Neural cell (in vitro differentiated cells): ENCODE results near the gene ATP2A1. TPM values are rescaled to one million over a fixed set of nuclear protein-coding genes. Genes with fewer than 3 reads are reported as not detected.

Experiments
- H2AFZ ChIP-seq: fragments of 200-600, 300-800 bp; sonication (generic), shearing (Covaris generic); 2 replicates; pipeline ENCODE4 v1.6.0; 2014; ENCODE audit warnings: low read depth, mild to moderate bottlenecking, antibody characterized with exemption, low read length, moderate library complexity
- H3F3A ChIP-seq: fragments of 200-600 bp; shearing (Covaris generic); 2 replicates; pipeline ENCODE4 v1.6.1; 2016; ENCODE audit warnings: mild to moderate bottlenecking, moderate library complexity, mixed read lengths, antibody characterized with exemption, low read length; ENCODE audit not compliant: insufficient read depth, poor library complexity, severe bottlenecking
- H3K27ac ChIP-seq: fragments of 200-600, 300-800 bp; sonication (generic), shearing (Covaris generic); 2 replicates; pipeline ENCODE4 v1.5.1; 2014; ENCODE audit warnings: mild to moderate bottlenecking, low read length, moderate library complexity
- H3K27me3 ChIP-seq: fragments of 300-800, 200-600 bp; sonication (generic), shearing (Covaris generic); 2 replicates; pipeline ENCODE4 v1.6.0; 2014; ENCODE audit warnings: mild to moderate bottlenecking, low read depth, low read length, moderate library complexity; ENCODE audit not compliant: insufficient read depth
- H3K36me3 ChIP-seq: fragments of 300-800, 200-600 bp; sonication (generic), shearing (Covaris generic); 2 replicates; pipeline ENCODE4 v1.5.1; 2014; ENCODE audit warnings: mild to moderate bottlenecking, antibody characterized with exemption, low read length, moderate library complexity; ENCODE audit not compliant: insufficient read depth
- H3K4me2 ChIP-seq: fragments of 300-800, 200-600 bp; sonication (generic), shearing (Covaris generic); 2 replicates; pipeline ENCODE4 v1.6.0; 2014; ENCODE audit warnings: mild to moderate bottlenecking, low read length
- H3K4me3 ChIP-seq: fragments of 300-800, 200-600 bp; sonication (generic), shearing (Covaris generic); 2 replicates; pipeline ENCODE4 v1.5.1; 2014; ENCODE audit warnings: mild to moderate bottlenecking, low read length, moderate library complexity
- H3K79me2 ChIP-seq: fragments of 200-600 bp; shearing (Covaris generic); replicated peaks from 2 replicates; pipeline ENCODE4 v1.6.0; 2014; ENCODE audit warnings: mild to moderate bottlenecking, low read length, moderate library complexity; ENCODE audit not compliant: insufficient read depth
- H3K9ac ChIP-seq: fragments of 300-800, 200-600 bp; sonication (generic), shearing (Covaris generic); 2 replicates; pipeline ENCODE4 v1.6.1; 2016; ENCODE audit warnings: mild to moderate bottlenecking, low read length, mixed read lengths
- H3K9me2 ChIP-seq: fragments of 200-600 bp; shearing (Covaris generic); 2 replicates; pipeline ENCODE4 v1.6.1; 2016; ENCODE audit warnings: mild to moderate bottlenecking, low read length, mixed read lengths; ENCODE audit not compliant: insufficient read depth
- H3K9me3 ChIP-seq: fragments of 200-600, 300-800 bp; sonication (generic), shearing (Covaris generic); 2 replicates; pipeline ENCODE4 v1.6.1; 2016; ENCODE audit warnings: mild to moderate bottlenecking, mixed run types, low read length, moderate library complexity, mixed read lengths
- H4K20me1 ChIP-seq: fragments of 200-600 bp; shearing (Covaris generic); 2 replicates; pipeline ENCODE4 v1.6.1; 2016; ENCODE audit warnings: mild to moderate bottlenecking, mixed run types; ENCODE audit not compliant: insufficient read depth
- EP300 ChIP-seq: fragments of 450-650 bp; conservative IDR thresholded peaks from 2 replicates; pipeline ENCODE4 v1.6.1; 2014; ENCODE audit warnings: antibody characterized with exemption, mild to moderate bottlenecking, moderate library complexity; ENCODE audit not compliant: poor library complexity, severe bottlenecking
- EZH2 ChIP-seq: fragments of 200-600, 300-800 bp; shearing (Covaris generic), sonication (generic); IDR thresholded peaks from 2 replicates; pipeline ENCODE4 v1.6.1; 2014; ENCODE audit warnings: antibody characterized with exemption, low read length, borderline replicate concordance, mild to moderate bottlenecking; ENCODE audit not compliant: insufficient read depth, poor library complexity, severe bottlenecking
- MXI1 ChIP-seq: fragments of 450-650 bp; conservative IDR thresholded peaks from 2 replicates; pipeline ENCODE4 v1.6.1; 2014; ENCODE audit warnings: antibody characterized with exemption, mild to moderate bottlenecking; ENCODE audit not compliant: poor library complexity, severe bottlenecking
- POLR2AphosphoS5 ChIP-seq: IDR thresholded peaks from 2 replicates; pipeline ENCODE4 v1.6.1; 2012
- RAD21 ChIP-seq: fragments of 450-650 bp; conservative IDR thresholded peaks from 2 replicates; pipeline ENCODE4 v1.6.1; 2014; ENCODE audit warnings: antibody characterized with exemption, mild to moderate bottlenecking, moderate library complexity
- SMC3 ChIP-seq: fragments of 450-650 bp; conservative IDR thresholded peaks from 2 replicates; pipeline ENCODE4 v1.6.1; 2014; ENCODE audit warnings: antibody characterized with exemption, mild to moderate bottlenecking, moderate library complexity; ENCODE audit not compliant: poor library complexity
- TAF1 ChIP-seq: IDR thresholded peaks from 2 replicates; pipeline ENCODE4 v1.6.1; 2012; ENCODE audit warnings: low read depth
- polyA plus RNA-seq: library from polyadenylated mRNA; depleted of rRNA; stranded (reverse); fragments of >200 nt; gene quantifications from 2 replicates; pipeline ENCODE4 v1.2.3, GENCODE V29; 2014
- TF ChIP-seq, protein P1 (sequence below): fragments of 450-650 bp; IDR thresholded peaks from 2 replicates; pipeline ENCODE4 v1.5.1; 2014; ENCODE audit warnings: antibody characterized with exemption, mild to moderate bottlenecking, moderate library complexity; ENCODE audit not compliant: poor library complexity, severe bottlenecking
- TF ChIP-seq, protein P2 (sequence below): IDR thresholded peaks from 2 replicates; pipeline ENCODE4 v1.6.1; 2012; ENCODE audit warnings: borderline replicate concordance

Gene ATP2A1
- polyA plus RNA-seq, 1 donor from 2014 or later: 0.06 TPM

DNA sequence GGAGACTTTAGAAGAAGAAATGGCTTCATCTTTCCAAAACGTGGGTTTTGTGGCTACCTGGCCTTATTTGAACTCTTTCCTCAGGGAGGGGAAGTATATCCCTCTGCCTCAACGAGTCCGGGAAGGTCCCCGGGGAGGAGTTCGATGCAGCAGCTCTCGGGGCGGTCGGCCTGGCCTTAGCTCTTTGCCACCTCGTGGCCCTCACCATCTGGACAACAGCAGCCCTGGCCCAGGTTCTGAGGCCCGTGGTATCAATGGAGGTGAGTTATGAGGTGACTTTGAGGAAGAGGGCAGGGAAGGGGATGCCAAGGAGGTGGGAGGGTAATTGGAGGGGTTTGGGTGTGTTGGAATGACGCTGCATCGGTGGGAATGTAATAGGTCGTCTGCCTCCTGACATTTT is 47.8 kb upstream of the ATP2A1 start:
- H3K27me3 ChIP-seq: no peaks in the 10 kb centered on the region
- TF ChIP-seq EP300 (no peak), SMC3 (no peak), MXI1 (no peak), RAD21 (no peak), EZH2 (no peak), POLR2AphosphoS5 (no peak)
- TF ChIP-seq, protein P1, sequence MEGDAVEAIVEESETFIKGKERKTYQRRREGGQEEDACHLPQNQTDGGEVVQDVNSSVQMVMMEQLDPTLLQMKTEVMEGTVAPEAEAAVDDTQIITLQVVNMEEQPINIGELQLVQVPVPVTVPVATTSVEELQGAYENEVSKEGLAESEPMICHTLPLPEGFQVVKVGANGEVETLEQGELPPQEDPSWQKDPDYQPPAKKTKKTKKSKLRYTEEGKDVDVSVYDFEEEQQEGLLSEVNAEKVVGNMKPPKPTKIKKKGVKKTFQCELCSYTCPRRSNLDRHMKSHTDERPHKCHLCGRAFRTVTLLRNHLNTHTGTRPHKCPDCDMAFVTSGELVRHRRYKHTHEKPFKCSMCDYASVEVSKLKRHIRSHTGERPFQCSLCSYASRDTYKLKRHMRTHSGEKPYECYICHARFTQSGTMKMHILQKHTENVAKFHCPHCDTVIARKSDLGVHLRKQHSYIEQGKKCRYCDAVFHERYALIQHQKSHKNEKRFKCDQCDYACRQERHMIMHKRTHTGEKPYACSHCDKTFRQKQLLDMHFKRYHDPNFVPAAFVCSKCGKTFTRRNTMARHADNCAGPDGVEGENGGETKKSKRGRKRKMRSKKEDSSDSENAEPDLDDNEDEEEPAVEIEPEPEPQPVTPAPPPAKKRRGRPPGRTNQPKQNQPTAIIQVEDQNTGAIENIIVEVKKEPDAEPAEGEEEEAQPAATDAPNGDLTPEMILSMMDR: no peak
- TF ChIP-seq, protein P2, sequence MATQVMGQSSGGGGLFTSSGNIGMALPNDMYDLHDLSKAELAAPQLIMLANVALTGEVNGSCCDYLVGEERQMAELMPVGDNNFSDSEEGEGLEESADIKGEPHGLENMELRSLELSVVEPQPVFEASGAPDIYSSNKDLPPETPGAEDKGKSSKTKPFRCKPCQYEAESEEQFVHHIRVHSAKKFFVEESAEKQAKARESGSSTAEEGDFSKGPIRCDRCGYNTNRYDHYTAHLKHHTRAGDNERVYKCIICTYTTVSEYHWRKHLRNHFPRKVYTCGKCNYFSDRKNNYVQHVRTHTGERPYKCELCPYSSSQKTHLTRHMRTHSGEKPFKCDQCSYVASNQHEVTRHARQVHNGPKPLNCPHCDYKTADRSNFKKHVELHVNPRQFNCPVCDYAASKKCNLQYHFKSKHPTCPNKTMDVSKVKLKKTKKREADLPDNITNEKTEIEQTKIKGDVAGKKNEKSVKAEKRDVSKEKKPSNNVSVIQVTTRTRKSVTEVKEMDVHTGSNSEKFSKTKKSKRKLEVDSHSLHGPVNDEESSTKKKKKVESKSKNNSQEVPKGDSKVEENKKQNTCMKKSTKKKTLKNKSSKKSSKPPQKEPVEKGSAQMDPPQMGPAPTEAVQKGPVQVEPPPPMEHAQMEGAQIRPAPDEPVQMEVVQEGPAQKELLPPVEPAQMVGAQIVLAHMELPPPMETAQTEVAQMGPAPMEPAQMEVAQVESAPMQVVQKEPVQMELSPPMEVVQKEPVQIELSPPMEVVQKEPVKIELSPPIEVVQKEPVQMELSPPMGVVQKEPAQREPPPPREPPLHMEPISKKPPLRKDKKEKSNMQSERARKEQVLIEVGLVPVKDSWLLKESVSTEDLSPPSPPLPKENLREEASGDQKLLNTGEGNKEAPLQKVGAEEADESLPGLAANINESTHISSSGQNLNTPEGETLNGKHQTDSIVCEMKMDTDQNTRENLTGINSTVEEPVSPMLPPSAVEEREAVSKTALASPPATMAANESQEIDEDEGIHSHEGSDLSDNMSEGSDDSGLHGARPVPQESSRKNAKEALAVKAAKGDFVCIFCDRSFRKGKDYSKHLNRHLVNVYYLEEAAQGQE: no peak

DNA sequence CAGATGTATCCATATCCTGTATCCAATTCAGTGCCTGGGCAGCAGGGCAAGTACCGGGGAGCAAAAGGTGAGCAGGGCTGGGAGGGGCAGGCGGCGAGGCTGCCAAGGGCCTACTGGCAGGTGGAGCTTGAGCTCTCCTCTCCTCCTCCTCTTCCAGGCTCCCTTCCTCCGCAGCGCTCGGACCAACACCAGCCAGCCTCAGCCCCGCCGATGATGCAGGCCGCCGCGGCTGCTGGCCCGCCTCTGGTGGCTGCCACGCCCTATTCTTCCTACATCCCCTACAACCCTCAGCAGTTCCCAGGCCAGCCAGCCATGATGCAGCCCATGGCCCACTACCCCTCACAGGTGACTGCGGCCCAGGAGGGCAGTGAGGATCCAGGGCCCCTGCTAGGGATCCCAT is 43.9 kb upstream of the ATP2A1 start:
- no peak overlapping the region for H3K4me3 ChIP-seq
- peaks cover 8% of the 10 kb centered on the region for H3K36me3 ChIP-seq
- no peak overlapping the region for H2AFZ ChIP-seq
- H3K9ac ChIP-seq: no peak overlapping the region
- H3F3A ChIP-seq: no peaks in the 10 kb centered on the region
- H3K4me2 ChIP-seq: no peak overlapping the region
- H3K79me2 ChIP-seq: peaks cover 4% of the 10 kb centered on the region
- peaks cover 5% of the 10 kb centered on the region for H4K20me1 ChIP-seq
- no peaks in the 10 kb centered on the region for H3K27me3 ChIP-seq
- TF ChIP-seq SMC3 (no peak), MXI1 (no peak), EP300 (no peak), RAD21 (no peak), POLR2AphosphoS5 (no peak), TAF1 (no peak), EZH2 (no peak)
- TF ChIP-seq, protein P1: no peak
- TF ChIP-seq, protein P2: no peak
- no peaks in the 10 kb centered on the region for H3K9me3 ChIP-seq
- H3K9me2 ChIP-seq: no peaks in the 10 kb centered on the region
- H3K27ac ChIP-seq: no peak overlapping the region

More for the DNA sequence above, 47.8 kb upstream of the ATP2A1 start:
- Histone ChIP-seq H3K79me2 (peaks cover 35% of the 10 kb centered on the region), H2AFZ (no peak overlapping the region), H3K9me3 (no peaks in the 10 kb centered on the region), H3K36me3 (peaks cover 5% of the 10 kb centered on the region), H3K4me2 (no peak overlapping the region), H4K20me1 (peaks cover 9% of the 10 kb centered on the region), H3K27ac (no peak overlapping the region), H3K9ac (no peak overlapping the region), H3K4me3 (no peak overlapping the region), H3F3A (no peaks in the 10 kb centered on the region), H3K9me2 (no peaks in the 10 kb centered on the region)
